Upper lobe of left lung (tissue), 6 donors: ENCODE data around the gene CTH. TPM values are rescaled to one million over a fixed set of nuclear protein-coding genes. Genes with fewer than 3 reads are reported as not detected.

ENCODE experiments used
- ATAC-seq, 2 donors: fragments of 200-7000 bp; cut with Tn5 transposase; one replicate each; pipeline ENCODE4 v1.9.1; 2022; ENCODE audit warnings: mild to moderate bottlenecking in 2 of 2, moderate library complexity in 2 of 2; ENCODE audit not compliant: low FRiP score in 2 of 2
- DNase-seq, 2 donors: peaks; one replicate each; pipeline ENCODE4 v3.0.0-alpha.2; 2019 to 2020
- H3K27ac ChIP-seq, 4 donors: fragments of 200-600 bp; sonication (generic); one replicate each; pipeline ENCODE4 v1.5.1; 2016 to 2019
- H3K27me3 ChIP-seq, 4 donors: fragments of 200-600 bp; sonication (generic); one replicate each; pipeline ENCODE4 v1.5.1; 2017 to 2019
- H3K36me3 ChIP-seq, 4 donors: fragments of 200-600 bp; sonication (generic); one replicate each; pipeline ENCODE4 v1.5.1; 2016 to 2019
- H3K4me1 ChIP-seq, 4 donors: fragments of 200-600 bp; sonication (generic); one replicate each; pipeline ENCODE4 v1.5.1; 2018 to 2019
- H3K4me3 ChIP-seq, 4 donors: fragments of 200-600 bp; sonication (generic); one replicate each; pipeline ENCODE4 v1.5.1; 2017 to 2019; ENCODE audit warnings: mild to moderate bottlenecking in 2 of 4, moderate library complexity in 1 of 4
- H3K9me3 ChIP-seq, 4 donors: fragments of 200-600 bp; sonication (generic); one replicate each; pipeline ENCODE4 v1.5.1; 2018 to 2019
- CTCF ChIP-seq, 6 experiments: fragments of 450-650 bp in 4 of 6; fragments of 200-600 bp in 2 of 6; sonication (generic) in 2 of 6; IDR thresholded peaks; one replicate each; pipeline ENCODE4 v1.5.1; 2016 to 2019; ENCODE audit warnings: antibody characterized with exemption in 6 of 6
- EP300 ChIP-seq, 4 donors: sonication (generic); formaldehyde crosslinking; IDR thresholded peaks; one replicate each; pipeline ENCODE4 v1.5.1; 2017; ENCODE audit warnings: antibody characterized with exemption in 4 of 4, control low read depth in 2 of 4
- POLR2A ChIP-seq, 4 donors: fragments of 450-650 bp; IDR thresholded peaks; one replicate each; pipeline ENCODE4 v1.5.1; 2016 to 2017; ENCODE audit warnings: antibody characterized with exemption in 4 of 4, mild to moderate bottlenecking in 2 of 4
- POLR2AphosphoS5 ChIP-seq, 2 donors: sonication (generic); formaldehyde crosslinking; IDR thresholded peaks; one replicate each; pipeline ENCODE4 v1.5.1; 2017; ENCODE audit warnings: antibody characterized with exemption in 2 of 2
- WGBS, 2 donors: methylation state at CpG; one replicate each; pipeline ENCODE4 v1.1.5; 2017 to 2018; 5-methylcytosine and 5-hydroxymethylcytosine counted together
- total RNA-seq, 6 donors: library from RNA; depleted of rRNA in 4 of 6; stranded (reverse); fragments of >200 nt in 4 of 6; gene quantifications; one replicate each; pipeline versions ENCODE4 v1.1.0 to v1.2.1, GENCODE V29; 2016 to 2021
- donor health status: DM: no; HTN: no; CAD: no; lungs with moderate emphysema.
- donor health status: DM: no; HTN: yes; CAD: no; lungs with severe emphysema.

CTH gene
- total RNA-seq, 6 donors from 2014 or later: 2.4 to 9.7 (median 5.9) TPM

- 92 to 96% methylated on average over 6 of the region's 6 CpGs for WGBS, 2 donors
- DNase-seq: no peak
Observed at GRCh38 chr1:70385477-70385876, 25.6 kb upstream of the CTH start.

GRCh38 chr1:70386121-70386520 lies 24.9 kb upstream of the CTH start:
- no peak overlapping the region for H3K27ac ChIP-seq
- ATAC-seq (no peak), DNase-seq (no peak)
- H3K36me3 ChIP-seq: no peaks in the 10 kb centered on the region
- no peaks in the 10 kb centered on the region for H3K4me1 ChIP-seq
- H3K27me3 ChIP-seq: no peaks in the 10 kb centered on the region
- WGBS, 2 donors: 92 to 94% methylated on average over 2 of the region's 2 CpGs
- TF ChIP-seq POLR2A (IDR thresholded peaks at IDR 0.05) (no peak), EP300 (IDR thresholded peaks at IDR 0.05) (no peak), CTCF (IDR thresholded peaks at IDR 0.05) (no peak), POLR2AphosphoS5 (IDR thresholded peaks at IDR 0.05) (no peak)
- no peaks in the 10 kb centered on the region for H3K9me3 ChIP-seq
- H3K4me3 ChIP-seq: no peak overlapping the region

More at GRCh38 chr1:70385477-70385876, 25.6 kb upstream of the CTH start:
- Histone ChIP-seq H3K9me3 (no peaks in the 10 kb centered on the region), H3K4me3 (no peak overlapping the region), H3K27ac (no peak overlapping the region), H3K27me3 (no peaks in the 10 kb centered on the region), H3K36me3 (no peaks in the 10 kb centered on the region), H3K4me1 (no peaks in the 10 kb centered on the region)
- TF ChIP-seq CTCF (IDR thresholded peaks at IDR 0.05): no peak
- ATAC-seq: no peak

GRCh38 chr1:70387507-70387906 lies 23.6 kb upstream of the CTH start:
- no peak overlapping the region for H3K4me3 ChIP-seq
- TF ChIP-seq EP300 (IDR thresholded peaks at IDR 0.05): no peak
- TF ChIP-seq POLR2AphosphoS5 (IDR thresholded peaks at IDR 0.05): no peak
- TF ChIP-seq CTCF (IDR thresholded peaks at IDR 0.05): no peak
- TF ChIP-seq POLR2A (IDR thresholded peaks at IDR 0.05): no peak
- ATAC-seq: no peak
- H3K27ac ChIP-seq: no peak overlapping the region
- H3K27me3 ChIP-seq: no peaks in the 10 kb centered on the region
- no peak for DNase-seq
- 94 to 97% methylated on average over 3 to 5 of the region's 5 CpGs for WGBS, 2 donors
- H3K36me3 ChIP-seq: no peaks in the 10 kb centered on the region
- H3K4me1 ChIP-seq: no peaks in the 10 kb centered on the region
- no peaks in the 10 kb centered on the region for H3K9me3 ChIP-seq

GRCh38 chr1:70392626-70393025 lies 18.4 kb upstream of the CTH start:
- TF ChIP-seq CTCF (IDR thresholded peaks at IDR 0.05) (no peak), POLR2AphosphoS5 (IDR thresholded peaks at IDR 0.05) (no peak), POLR2A (IDR thresholded peaks at IDR 0.05) (no peak), EP300 (IDR thresholded peaks at IDR 0.05) (no peak)
- Histone ChIP-seq H3K36me3 (no peaks in the 10 kb centered on the region), H3K27ac (no peak overlapping the region), H3K4me1 (no peaks in the 10 kb centered on the region), H3K4me3 (no peak overlapping the region), H3K9me3 (no peaks in the 10 kb centered on the region), H3K27me3 (no peaks in the 10 kb centered on the region)
- no peak for ATAC-seq
- DNase-seq: no peak

GRCh38 chr1:70396607-70397006 lies 14.5 kb upstream of the CTH start:
- Histone ChIP-seq H3K4me3 (no peak overlapping the region), H3K36me3 (no peaks in the 10 kb centered on the region), H3K9me3 (no peaks in the 10 kb centered on the region), H3K27ac (no peak overlapping the region), H3K4me1 (no peaks in the 10 kb centered on the region), H3K27me3 (no peaks in the 10 kb centered on the region)
- no peak for TF ChIP-seq EP300 (IDR thresholded peaks at IDR 0.05)
- no peak for TF ChIP-seq POLR2AphosphoS5 (IDR thresholded peaks at IDR 0.05)
- no peak for TF ChIP-seq CTCF (IDR thresholded peaks at IDR 0.05)
- no peak for TF ChIP-seq POLR2A (IDR thresholded peaks at IDR 0.05)
- ATAC-seq: no peak
- WGBS, 2 donors: 56 to 73% methylated on average over 2 of the region's 2 CpGs
- no peak for DNase-seq
